Endothelial cell (in vitro differentiated cells): ENCODE results near the gene PDGFC. TPM values are rescaled to one million over a fixed set of nuclear protein-coding genes. Genes with fewer than 3 reads are reported as not detected.

Source experiments
- DNase-seq: peaks from one replicate; pipeline ENCODE4 v3.0.0; 2021; ENCODE audit warnings: low spot score
- H3K27ac Mint-ChIP-seq: one replicate; pipeline ENCODE4 v1.8.0; 2021; ENCODE audit warnings: mixed read lengths, inconsistent platforms; ENCODE audit not compliant: unreplicated experiment
- H3K27me3 Mint-ChIP-seq: one replicate; pipeline ENCODE4 v1.8.0; 2021; ENCODE audit warnings: mild to moderate bottlenecking, moderate library complexity, mixed read lengths, inconsistent platforms; ENCODE audit not compliant: unreplicated experiment
- H3K36me3 Mint-ChIP-seq: one replicate; pipeline ENCODE4 v1.8.0; 2021; ENCODE audit warnings: mild to moderate bottlenecking, low read depth, mixed read lengths, inconsistent platforms; ENCODE audit not compliant: unreplicated experiment
- H3K4me1 Mint-ChIP-seq: one replicate; pipeline ENCODE4 v1.8.0; 2021; ENCODE audit warnings: mild to moderate bottlenecking, mixed read lengths, inconsistent platforms; ENCODE audit not compliant: unreplicated experiment
- H3K4me3 Mint-ChIP-seq: one replicate; pipeline ENCODE4 v1.8.0; 2021; ENCODE audit warnings: mild to moderate bottlenecking, mixed read lengths, inconsistent platforms; ENCODE audit not compliant: unreplicated experiment
- H3K9me3 Mint-ChIP-seq: one replicate; pipeline ENCODE4 v1.8.0; 2021; ENCODE audit warnings: mixed read lengths, inconsistent platforms; ENCODE audit not compliant: unreplicated experiment
- total RNA-seq: library from RNA; stranded (reverse); fragmentation: NEBNext Ultra II Directional; extraction: Animal tissue kit (Norgen Biotek cat#: 25700); gene quantifications from one replicate; pipeline ENCODE4 v1.2.1, GENCODE V29; 2021; ENCODE audit not compliant: unreplicated experiment
- TF ChIP-seq, protein P1 (sequence below): fragments of 200-600 bp; sonication (generic); IDR thresholded peaks from one replicate; pipeline ENCODE4 v1.5.0; 2021; ENCODE audit warnings: antibody characterized with exemption; ENCODE audit not compliant: unreplicated experiment

Gene PDGFC
- total RNA-seq, 1 donor from 2014 or later: 22.0 TPM

- TF ChIP-seq, protein P1, sequence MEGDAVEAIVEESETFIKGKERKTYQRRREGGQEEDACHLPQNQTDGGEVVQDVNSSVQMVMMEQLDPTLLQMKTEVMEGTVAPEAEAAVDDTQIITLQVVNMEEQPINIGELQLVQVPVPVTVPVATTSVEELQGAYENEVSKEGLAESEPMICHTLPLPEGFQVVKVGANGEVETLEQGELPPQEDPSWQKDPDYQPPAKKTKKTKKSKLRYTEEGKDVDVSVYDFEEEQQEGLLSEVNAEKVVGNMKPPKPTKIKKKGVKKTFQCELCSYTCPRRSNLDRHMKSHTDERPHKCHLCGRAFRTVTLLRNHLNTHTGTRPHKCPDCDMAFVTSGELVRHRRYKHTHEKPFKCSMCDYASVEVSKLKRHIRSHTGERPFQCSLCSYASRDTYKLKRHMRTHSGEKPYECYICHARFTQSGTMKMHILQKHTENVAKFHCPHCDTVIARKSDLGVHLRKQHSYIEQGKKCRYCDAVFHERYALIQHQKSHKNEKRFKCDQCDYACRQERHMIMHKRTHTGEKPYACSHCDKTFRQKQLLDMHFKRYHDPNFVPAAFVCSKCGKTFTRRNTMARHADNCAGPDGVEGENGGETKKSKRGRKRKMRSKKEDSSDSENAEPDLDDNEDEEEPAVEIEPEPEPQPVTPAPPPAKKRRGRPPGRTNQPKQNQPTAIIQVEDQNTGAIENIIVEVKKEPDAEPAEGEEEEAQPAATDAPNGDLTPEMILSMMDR: no peak
- no peaks in the 10 kb centered on the region for H3K9me3 Mint-ChIP-seq
- no peaks in the 10 kb centered on the region for H3K4me1 Mint-ChIP-seq
- no peak for DNase-seq
- no peak overlapping the region for H3K27ac Mint-ChIP-seq
- H3K36me3 Mint-ChIP-seq: no peaks in the 10 kb centered on the region
- H3K4me3 Mint-ChIP-seq: no peak overlapping the region
- no peaks in the 10 kb centered on the region for H3K27me3 Mint-ChIP-seq
Measured at GRCh38 chr4:157013656-157014055, 42.1 kb upstream of the PDGFC start.

GRCh38 chr4:157012781-157013180 is 41.2 kb upstream of the PDGFC start:
- no peaks in the 10 kb centered on the region for H3K4me1 Mint-ChIP-seq
- TF ChIP-seq, protein P1: no peak
- H3K36me3 Mint-ChIP-seq: no peaks in the 10 kb centered on the region
- DNase-seq: no peak
- no peaks in the 10 kb centered on the region for H3K27me3 Mint-ChIP-seq
- H3K9me3 Mint-ChIP-seq: no peaks in the 10 kb centered on the region
- no peak overlapping the region for H3K4me3 Mint-ChIP-seq
- H3K27ac Mint-ChIP-seq: no peak overlapping the region

GRCh38 chr4:157012296-157012695 is 40.7 kb upstream of the PDGFC start:
- Mint-ChIP-seq H3K9me3 (no peaks in the 10 kb centered on the region), H3K27ac (no peak overlapping the region), H3K36me3 (no peaks in the 10 kb centered on the region), H3K4me3 (no peak overlapping the region), H3K4me1 (no peaks in the 10 kb centered on the region), H3K27me3 (no peaks in the 10 kb centered on the region)
- TF ChIP-seq, protein P1: no peak
- DNase-seq: no peak

DNA sequence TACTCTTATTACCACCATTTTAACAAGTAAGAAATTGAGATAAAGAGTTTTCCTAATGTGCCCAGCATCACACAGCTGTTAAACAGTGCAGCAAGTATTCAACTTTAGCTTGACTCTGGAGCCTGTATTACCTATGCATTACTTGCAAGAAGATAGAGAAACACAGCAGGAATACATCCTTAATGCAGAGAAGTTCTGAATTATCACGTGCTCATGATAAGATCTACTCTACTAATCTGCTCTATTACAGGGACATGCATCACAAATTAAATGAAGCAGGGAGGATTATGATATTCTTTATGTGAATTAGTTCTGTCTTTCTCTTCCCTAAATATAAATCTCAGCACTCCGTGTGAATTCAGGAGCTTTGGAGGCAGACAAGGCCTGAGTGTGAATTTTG is 39.0 kb upstream of the PDGFC start:
- Mint-ChIP-seq H3K27me3 (no peaks in the 10 kb centered on the region), H3K4me1 (no peaks in the 10 kb centered on the region), H3K9me3 (no peaks in the 10 kb centered on the region), H3K36me3 (no peaks in the 10 kb centered on the region), H3K4me3 (no peak overlapping the region), H3K27ac (no peak overlapping the region)
- no peak for DNase-seq
- TF ChIP-seq, protein P1: no peak

GRCh38 chr4:157005831-157006230 is 34.2 kb upstream of the PDGFC start:
- DNase-seq: no peak
- H3K4me1 Mint-ChIP-seq: no peaks in the 10 kb centered on the region
- no peaks in the 10 kb centered on the region for H3K9me3 Mint-ChIP-seq
- H3K4me3 Mint-ChIP-seq: no peak overlapping the region
- TF ChIP-seq, protein P1: no peak
- H3K27me3 Mint-ChIP-seq: no peaks in the 10 kb centered on the region
- H3K36me3 Mint-ChIP-seq: no peaks in the 10 kb centered on the region
- no peak overlapping the region for H3K27ac Mint-ChIP-seq
